GM12878 (cell line): Measurements from ENCODE around the gene OR11A1.

Source experiments
- CTCF ChIP-seq, 3 experiments: IDR thresholded peaks in 2 of 3; conservative IDR thresholded peaks in 1 of 3; 2 replicates each; pipeline ENCODE4 v1.5.1; 2011; ENCODE audit warnings: low read depth in 3 of 3, low read length in 3 of 3, mild to moderate bottlenecking in 3 of 3, control low read depth in 2 of 3, moderate library complexity in 2 of 3, inconsistent platforms in 1 of 3, mixed read lengths in 1 of 3; ENCODE audit not compliant: control insufficient read depth in 2 of 3, insufficient read depth in 1 of 3; ENCODE audit errors: extremely low read depth in 1 of 3
- HDGF ChIP-seq: fragments of 450-650 bp; IDR thresholded peaks from 2 replicates; pipeline ENCODE4 v1.6.1; 2016; ENCODE audit warnings: antibody characterized with exemption
- POLR2A ChIP-seq: IDR thresholded peaks from 2 replicates; pipeline ENCODE4 v1.6.1; 2011; ENCODE audit warnings: low read depth, mild to moderate bottlenecking, low read length
- TAF1 ChIP-seq: IDR thresholded peaks from 2 replicates; pipeline ENCODE4 v1.6.1; 2011; ENCODE audit warnings: mild to moderate bottlenecking, low read depth, low read length, borderline replicate concordance
- TARDBP ChIP-seq: IDR thresholded peaks from 2 replicates; pipeline ENCODE4 v1.6.1; 2016; ENCODE audit warnings: borderline replicate concordance
- TF ChIP-seq, protein P1 (sequence below): IDR thresholded peaks from 2 replicates; pipeline ENCODE4 v1.6.1; 2012; ENCODE audit warnings: low read length, inconsistent platforms

- no peak for TF ChIP-seq HDGF
- no peak for TF ChIP-seq POLR2A
- no peak for TF ChIP-seq TAF1
- no peak for TF ChIP-seq CTCF (IDR thresholded peaks at IDR 0.05 in 2 of 3, conservative IDR thresholded peaks at IDR 0.05 in 1 of 3; ENCODE audit: control insufficient read depth in 2 of 3, extremely low read depth in 1 of 3, insufficient read depth in 1 of 3, low read depth in 3 of 3, low read length in 3 of 3)
- TF ChIP-seq, protein P1, sequence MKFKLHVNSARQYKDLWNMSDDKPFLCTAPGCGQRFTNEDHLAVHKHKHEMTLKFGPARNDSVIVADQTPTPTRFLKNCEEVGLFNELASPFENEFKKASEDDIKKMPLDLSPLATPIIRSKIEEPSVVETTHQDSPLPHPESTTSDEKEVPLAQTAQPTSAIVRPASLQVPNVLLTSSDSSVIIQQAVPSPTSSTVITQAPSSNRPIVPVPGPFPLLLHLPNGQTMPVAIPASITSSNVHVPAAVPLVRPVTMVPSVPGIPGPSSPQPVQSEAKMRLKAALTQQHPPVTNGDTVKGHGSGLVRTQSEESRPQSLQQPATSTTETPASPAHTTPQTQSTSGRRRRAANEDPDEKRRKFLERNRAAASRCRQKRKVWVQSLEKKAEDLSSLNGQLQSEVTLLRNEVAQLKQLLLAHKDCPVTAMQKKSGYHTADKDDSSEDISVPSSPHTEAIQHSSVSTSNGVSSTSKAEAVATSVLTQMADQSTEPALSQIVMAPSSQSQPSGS = no peak
- TF ChIP-seq TARDBP = no peak
Measured at GRCh38 chr6:29479560-29479959, 22.7 kb upstream of the OR11A1 start.
